ENCODE results near the gene RGSL1.
"Not testable (repeated sequence)": the region's sequence is repeated elsewhere in the genome, so short reads cannot be mapped to it uniquely, and the experiment has no call there.

Gene RGSL1

DNA sequence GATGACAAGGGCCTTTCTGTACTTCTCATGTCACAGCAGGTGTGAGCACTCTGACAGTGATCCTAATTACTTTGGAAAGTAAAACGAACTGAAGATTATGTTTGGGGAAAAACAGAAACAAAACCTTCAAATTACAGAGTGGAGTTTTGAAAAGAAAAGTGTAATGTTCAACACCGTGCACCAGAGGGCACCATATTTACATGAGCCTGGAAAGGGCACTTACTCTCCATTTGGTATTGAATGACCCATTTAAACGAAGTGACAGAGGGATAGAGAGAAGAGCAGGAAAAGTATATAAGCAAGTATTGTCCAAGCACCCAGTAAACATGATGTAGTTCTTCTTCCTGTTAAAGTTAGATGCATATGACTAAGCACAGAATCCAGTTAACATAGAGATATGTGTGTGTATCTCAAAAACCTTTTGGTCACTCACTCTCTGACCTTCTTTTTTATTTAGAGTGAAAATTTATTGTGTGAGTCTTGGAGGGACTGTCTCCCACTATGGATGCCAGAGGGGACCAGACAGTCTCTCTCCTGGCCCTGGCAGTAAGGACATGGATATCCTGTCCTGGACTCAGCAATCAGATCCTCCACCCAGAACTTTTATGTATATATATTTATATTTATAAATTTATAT lies 3.8 kb upstream of the RGSL1 start:
- no peak for DNase-seq (ENCODE audit: extremely low read depth in 1 of 2, low read depth in 1 of 2)

GRCh38 chr1:182447124-182447523 lies 2.8 kb upstream of the RGSL1 start:
- not testable (repeated sequence) for DNase-seq (ENCODE audit: extremely low read depth in 1 of 2, low read depth in 1 of 2)

GRCh38 chr1:182447660-182448059 lies 2.3 kb upstream of the RGSL1 start:
- no peak for DNase-seq (ENCODE audit: extremely low read depth in 1 of 2, low read depth in 1 of 2)

DNA sequence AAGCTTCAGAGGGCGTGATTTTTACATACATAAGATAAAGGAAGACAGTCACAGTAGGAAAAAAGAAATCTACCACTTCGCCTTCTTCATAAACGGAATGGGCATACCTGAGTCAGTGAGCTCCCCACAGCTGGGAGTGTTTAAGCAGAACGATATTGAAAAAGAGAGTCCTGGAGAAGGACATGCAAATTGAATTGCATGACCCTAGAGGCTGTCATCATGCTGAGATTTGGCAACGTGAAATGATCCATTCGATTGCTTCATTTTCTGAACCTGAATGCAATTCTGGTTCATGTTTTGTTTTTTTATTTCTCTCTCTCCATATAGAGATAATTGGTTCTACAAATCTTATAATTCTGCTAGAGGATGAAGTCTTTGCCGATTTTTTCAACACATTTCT lies 3.7 kb downstream of the RGSL1 start:
- DNase-seq (ENCODE audit: extremely low read depth in 1 of 2, low read depth in 1 of 2), result no peak

- DNase-seq (ENCODE audit: extremely low read depth in 1 of 2, low read depth in 1 of 2), result no peak
Observed at GRCh38 chr1:182457844-182458243, 7.9 kb downstream of the RGSL1 start.

- no peak for DNase-seq (ENCODE audit: extremely low read depth in 1 of 2, low read depth in 1 of 2)
Observed at GRCh38 chr1:182459949-182460348, 10.0 kb downstream of the RGSL1 start.

DNA sequence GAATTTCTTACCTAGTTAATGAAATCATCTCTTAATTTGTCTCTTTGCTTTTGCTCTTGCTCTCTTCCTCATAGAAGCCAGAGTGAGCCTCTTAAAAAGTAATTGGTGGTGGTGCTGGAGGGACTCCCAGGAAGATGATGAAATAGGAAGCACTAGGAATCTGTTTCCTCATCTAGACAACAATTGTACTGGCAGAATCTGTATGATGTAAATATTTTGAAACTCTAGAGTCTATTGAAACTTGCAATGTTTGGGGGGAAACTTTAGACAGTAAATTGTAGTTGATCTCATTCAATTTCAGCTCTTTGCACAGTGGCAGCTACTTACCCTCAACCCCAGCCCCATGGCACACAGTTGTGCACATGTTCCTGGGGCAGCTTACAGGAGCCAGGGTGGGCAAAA lies 10.6 kb downstream of the RGSL1 start:
- DNase-seq (ENCODE audit: extremely low read depth in 1 of 2, low read depth in 1 of 2), result no peak

DNA sequence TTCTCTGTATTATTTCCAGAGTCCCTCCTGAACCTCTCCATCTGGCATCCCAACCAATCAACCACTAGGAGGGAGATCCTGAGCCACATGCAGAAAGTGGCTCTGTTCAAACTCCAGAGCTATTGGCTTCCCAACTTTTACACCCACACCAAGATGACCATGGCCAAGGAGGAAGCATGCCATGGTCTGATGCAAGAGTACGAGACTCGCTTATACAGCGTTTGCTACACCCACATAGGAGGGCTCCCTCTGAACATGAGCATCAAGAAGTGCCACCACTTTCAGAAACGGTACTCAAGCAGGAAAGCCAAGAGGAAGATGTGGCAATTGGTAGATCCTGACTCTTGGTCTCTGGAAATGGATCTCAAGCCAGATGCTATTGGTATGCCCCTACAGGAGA lies 23.6 kb downstream of the RGSL1 start:
- DNase-seq (ENCODE audit: extremely low read depth in 1 of 2, low read depth in 1 of 2), result no peak

DNA sequence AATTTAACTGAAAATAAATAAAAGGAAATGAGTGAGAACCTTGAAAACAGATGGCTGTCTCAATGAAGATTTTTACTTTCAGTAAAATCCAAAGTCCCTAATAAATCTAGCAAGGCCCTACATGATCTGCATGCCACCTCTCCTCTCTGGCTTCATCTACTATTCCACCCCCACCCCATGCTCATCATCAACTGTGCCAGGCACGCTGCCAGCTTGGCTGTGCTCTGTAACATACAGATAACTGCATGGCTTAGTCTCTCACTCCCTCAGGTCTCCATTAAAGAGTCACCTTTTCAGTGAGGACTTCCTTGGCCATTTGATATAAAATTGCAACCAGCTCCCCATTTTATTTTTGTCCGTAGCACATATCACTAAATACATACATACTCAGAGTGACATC lies 26.7 kb downstream of the RGSL1 start:
- DNase-seq (ENCODE audit: extremely low read depth in 1 of 2, low read depth in 1 of 2), result no peak

DNA sequence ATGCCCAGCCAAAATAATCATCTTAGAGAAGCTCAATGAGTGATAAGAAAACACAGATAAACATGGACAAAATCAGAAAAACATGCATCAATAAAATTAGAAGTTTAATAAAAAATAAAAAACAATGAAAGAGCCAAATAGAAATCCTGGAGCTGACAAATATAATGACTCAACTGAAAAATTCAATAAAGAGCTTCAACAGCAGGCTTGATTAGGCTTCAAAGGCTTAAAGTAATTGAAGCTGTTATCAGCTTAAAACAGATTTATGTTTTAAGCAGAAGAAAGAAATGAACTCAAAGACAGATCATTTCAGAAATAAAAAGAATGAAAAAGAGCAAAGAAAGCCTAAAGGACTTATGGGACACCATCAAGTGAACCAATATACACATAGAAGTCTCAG lies 28.3 kb downstream of the RGSL1 start:
- no peak for DNase-seq (ENCODE audit: extremely low read depth in 1 of 2, low read depth in 1 of 2)

DNA sequence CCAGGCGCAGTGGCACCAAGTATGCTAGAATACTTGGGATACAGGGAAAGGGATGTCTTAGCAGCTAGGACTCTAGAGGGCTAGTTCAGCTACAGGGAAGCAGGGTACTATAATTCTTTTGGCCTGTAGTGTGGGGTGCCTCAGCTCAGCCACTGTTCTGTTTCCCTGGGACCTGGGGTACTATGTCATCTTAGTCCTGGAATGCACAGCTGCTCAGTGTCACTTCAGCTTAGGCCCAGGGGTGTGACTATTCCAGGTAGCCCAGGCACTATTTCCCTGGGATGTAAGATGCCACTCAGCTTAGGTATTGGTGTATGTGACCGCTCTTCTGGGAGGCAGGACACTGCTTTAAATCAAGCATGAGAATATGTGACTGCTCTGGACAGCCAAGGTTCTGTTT lies 34.1 kb downstream of the RGSL1 start:
- DNase-seq (ENCODE audit: extremely low read depth in 1 of 2, low read depth in 1 of 2), result no peak

GRCh38 chr1:182484531-182485257 lies 34.7 kb downstream of the RGSL1 start:
- no peak for DNase-seq (ENCODE audit: extremely low read depth in 1 of 2, low read depth in 1 of 2)

DNA sequence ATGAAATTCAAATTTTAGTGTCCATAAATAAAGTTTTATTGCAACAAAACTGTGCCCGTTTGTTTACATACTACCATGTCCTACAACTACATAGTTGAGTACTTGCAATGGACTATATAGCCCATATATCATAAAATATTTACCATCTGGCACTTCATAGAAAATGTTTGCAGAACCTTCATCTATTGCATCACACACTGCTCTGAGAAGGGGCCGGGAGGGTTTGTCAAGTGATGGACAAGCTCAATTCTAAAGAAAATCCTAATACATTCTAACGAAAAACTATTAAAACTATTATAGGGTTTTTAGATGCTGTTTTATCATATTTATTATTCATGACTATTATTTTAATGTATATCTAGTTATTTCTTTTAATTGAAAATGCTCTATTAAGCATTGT lies 35.9 kb downstream of the RGSL1 start:
- no peak for DNase-seq (ENCODE audit: extremely low read depth in 1 of 2, low read depth in 1 of 2)

DNA sequence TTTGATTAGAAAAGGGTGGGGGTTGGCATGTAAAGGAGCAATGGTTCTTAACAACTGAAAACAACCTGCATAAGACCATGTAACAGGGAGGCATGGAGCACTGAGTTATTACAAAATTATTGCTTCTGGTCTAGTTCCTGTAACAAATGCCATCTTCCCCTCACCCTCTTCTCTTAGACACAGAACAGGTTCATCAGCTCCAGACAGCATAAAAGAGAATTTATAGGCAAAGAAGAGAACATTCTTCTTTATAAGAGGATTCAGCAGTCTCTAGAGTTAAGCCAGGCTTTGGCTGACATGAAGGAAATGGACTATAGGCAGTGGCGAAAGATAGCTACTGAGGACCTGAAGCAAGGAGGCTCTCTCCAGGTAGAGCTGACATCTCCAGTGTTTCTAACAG lies 38.9 kb downstream of the RGSL1 start:
- DNase-seq (ENCODE audit: extremely low read depth in 1 of 2, low read depth in 1 of 2), result no peak

- DNase-seq (ENCODE audit: extremely low read depth in 1 of 2, low read depth in 1 of 2), result no peak
Observed at GRCh38 chr1:182493063-182493462, 43.1 kb downstream of the RGSL1 start.

DNA sequence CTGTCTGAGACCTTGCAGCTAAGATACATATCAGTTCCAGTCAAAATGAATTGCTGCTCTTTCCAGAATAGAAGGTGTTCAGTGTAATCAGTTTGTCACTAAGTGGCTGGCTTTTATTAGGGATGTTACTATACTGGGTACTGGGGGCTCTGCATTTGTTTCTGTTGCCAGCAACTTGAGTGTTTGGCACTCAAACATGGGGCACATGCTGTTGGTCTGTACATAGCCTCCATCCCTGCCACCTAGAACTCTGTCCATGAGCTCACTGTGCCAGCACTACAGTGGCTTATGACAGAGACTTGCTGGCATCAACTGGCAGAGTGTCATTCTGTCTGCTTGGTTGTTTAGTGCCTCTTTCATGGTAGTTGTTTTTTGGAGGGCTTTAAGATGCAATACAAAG lies 45.1 kb downstream of the RGSL1 start:
- DNase-seq (ENCODE audit: extremely low read depth in 1 of 2, low read depth in 1 of 2), result no peak

- no peak for DNase-seq (ENCODE audit: extremely low read depth in 1 of 2, low read depth in 1 of 2)
Observed at GRCh38 chr1:182495693-182496092, 45.7 kb downstream of the RGSL1 start.

- DNase-seq (ENCODE audit: extremely low read depth in 1 of 2, low read depth in 1 of 2), result no peak
Observed at GRCh38 chr1:182507685-182508084, 57.7 kb downstream of the RGSL1 start.

- no peak for DNase-seq (ENCODE audit: extremely low read depth in 1 of 2, low read depth in 1 of 2)
Observed at GRCh38 chr1:182515556-182515955, 65.6 kb downstream of the RGSL1 start.

DNA sequence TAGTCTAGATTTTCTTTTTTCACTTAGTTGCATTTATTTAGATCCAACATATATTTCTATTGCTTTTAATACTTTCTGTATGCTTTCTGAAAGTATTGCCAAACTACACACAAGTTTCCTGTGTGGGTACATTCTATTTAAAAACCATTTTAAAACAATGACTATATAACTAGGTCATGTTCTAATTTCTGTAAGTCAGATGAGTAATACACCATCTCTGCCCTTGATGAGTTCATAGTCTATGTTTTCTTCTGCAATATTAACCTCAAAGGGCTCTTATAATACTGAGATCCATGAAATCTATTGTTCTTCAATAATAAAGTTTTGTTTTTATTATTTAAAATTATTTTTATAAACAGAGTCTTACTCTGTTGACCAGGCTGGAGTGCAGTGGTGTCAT lies 70.8 kb downstream of the RGSL1 start:
- DNase-seq (ENCODE audit: extremely low read depth in 1 of 2, low read depth in 1 of 2), result no peak

GRCh38 chr1:182525342-182525741 lies 75.4 kb downstream of the RGSL1 start:
- no peak for DNase-seq (ENCODE audit: extremely low read depth in 1 of 2, low read depth in 1 of 2)

- DNase-seq (ENCODE audit: extremely low read depth in 1 of 2, low read depth in 1 of 2), result no peak
Observed at GRCh38 chr1:182527680-182528079, 77.7 kb downstream of the RGSL1 start.

- DNase-seq (ENCODE audit: extremely low read depth in 1 of 2, low read depth in 1 of 2), result not testable (repeated sequence)
Observed at GRCh38 chr1:182528206-182528605, 78.3 kb downstream of the RGSL1 start.
